ENCODE measurements around the gene ACYP1.

The ACYP1 gene

DNA sequence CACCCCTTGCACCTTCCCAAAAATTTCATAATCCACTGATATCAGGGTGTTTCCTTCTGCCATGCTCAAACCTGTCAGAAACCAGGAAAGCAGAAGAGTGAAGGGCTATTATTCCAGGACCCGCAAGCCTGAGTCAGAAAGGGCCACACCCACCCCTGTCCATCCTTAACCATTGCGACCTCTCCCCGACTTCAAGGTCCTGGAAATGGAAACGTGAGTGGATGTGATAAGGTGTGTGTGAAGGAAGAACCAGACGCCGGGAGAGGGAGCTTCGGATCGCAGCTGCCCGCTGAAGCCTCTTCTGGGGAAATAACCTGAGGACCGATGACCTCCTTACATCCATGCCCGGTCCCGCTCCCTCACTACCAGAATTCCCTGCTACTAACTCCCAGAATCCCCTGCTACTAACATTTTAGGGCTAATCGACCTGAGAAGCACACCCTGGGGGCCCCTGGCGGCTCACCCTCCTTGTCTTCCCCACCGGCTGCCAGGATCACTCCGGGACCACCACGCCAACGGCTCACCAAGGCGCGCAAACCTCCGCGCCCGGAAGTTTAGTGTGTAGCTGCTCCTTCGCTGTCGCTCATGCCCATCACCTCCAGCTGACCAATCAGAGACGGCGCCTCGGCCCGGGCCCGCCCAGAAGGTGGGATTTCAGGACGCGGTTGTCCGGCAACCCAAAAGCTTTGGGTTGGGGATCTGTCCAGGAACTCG, at the start of gene ACYP1:
Gene ACYP1, minus strand, starts transcription at position 534 of the 714 bp plus-strand sequence. Its CDS starts 471 bp downstream, at position 63.
- no peaks in the 10 kb centered on the region for H3K27me3 ChIP-seq (ENCODE audit: insufficient read depth, low read length, poor library complexity)
- H3K27ac ChIP-seq (ENCODE audit: low read length), result peak within 1 kb of the TSS; percentile 89
- peaks cover 26% of the 10 kb centered on the region for H3K4me1 ChIP-seq (ENCODE audit: insufficient read depth, low read length)
- peak within 1 kb of the TSS; percentile 74 for H3K9ac ChIP-seq (ENCODE audit: low read depth, low read length)
- peak within 1 kb of the TSS; percentile 93 for H2AFZ ChIP-seq (ENCODE audit: low read depth, low read length)
- ATAC-seq (ENCODE audit: insufficient read depth, low read depth), result peak; percentile 100
- no peaks in the 10 kb centered on the region for H4K20me1 ChIP-seq (ENCODE audit: insufficient read depth, low read length)
- H3K36me3 ChIP-seq (ENCODE audit: insufficient read depth, low read length), result peaks cover 21% of the 10 kb centered on the region
- H3K4me2 ChIP-seq (ENCODE audit: insufficient read depth, low read length), result peak within 1 kb of the TSS; percentile 77
- TF ChIP-seq, protein P1, sequence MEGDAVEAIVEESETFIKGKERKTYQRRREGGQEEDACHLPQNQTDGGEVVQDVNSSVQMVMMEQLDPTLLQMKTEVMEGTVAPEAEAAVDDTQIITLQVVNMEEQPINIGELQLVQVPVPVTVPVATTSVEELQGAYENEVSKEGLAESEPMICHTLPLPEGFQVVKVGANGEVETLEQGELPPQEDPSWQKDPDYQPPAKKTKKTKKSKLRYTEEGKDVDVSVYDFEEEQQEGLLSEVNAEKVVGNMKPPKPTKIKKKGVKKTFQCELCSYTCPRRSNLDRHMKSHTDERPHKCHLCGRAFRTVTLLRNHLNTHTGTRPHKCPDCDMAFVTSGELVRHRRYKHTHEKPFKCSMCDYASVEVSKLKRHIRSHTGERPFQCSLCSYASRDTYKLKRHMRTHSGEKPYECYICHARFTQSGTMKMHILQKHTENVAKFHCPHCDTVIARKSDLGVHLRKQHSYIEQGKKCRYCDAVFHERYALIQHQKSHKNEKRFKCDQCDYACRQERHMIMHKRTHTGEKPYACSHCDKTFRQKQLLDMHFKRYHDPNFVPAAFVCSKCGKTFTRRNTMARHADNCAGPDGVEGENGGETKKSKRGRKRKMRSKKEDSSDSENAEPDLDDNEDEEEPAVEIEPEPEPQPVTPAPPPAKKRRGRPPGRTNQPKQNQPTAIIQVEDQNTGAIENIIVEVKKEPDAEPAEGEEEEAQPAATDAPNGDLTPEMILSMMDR (IDR thresholded peaks at IDR 0.05; ENCODE audit: borderline replicate concordance, extremely low read depth, low read length, poor library complexity, severe bottlenecking), result no peak
- TF ChIP-seq EZH2 (IDR thresholded peaks at IDR 0.05; ENCODE audit: borderline replicate concordance, low read depth, low read length, severe bottlenecking), result no peak
- peak; percentile 95 for DNase-seq
- peaks cover 41% of the 10 kb centered on the region for H3K79me2 ChIP-seq (ENCODE audit: insufficient read depth, low read length)
- H3K9me3 ChIP-seq (ENCODE audit: insufficient read depth, low read length, severe bottlenecking), result no peaks in the 10 kb centered on the region
- peak within 1 kb of the TSS; percentile 59 to 91 for H3K4me3 ChIP-seq (ENCODE audit: low read depth in 1 of 2, low read length in 2 of 2)

DNA sequence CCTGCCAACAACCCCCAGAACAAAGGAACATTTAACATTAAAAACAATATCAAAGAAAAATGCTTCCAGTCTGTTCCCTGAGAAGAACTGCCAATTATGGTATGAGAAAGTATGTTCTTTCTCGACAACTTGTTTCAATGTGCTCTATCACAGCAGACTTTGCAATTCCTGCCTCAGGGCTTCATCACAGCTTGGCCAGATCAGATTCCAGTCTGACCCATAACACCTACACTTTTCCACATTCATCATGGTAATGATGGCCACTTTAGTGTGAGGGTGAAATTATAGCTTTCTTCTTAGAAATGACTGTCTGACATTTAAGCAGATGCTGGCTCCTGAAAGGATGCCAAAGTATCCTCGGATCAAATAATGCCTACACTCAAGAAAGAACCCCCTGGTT, 46.1 kb upstream of the ACYP1 start:
- no peaks in the 10 kb centered on the region for H3K4me1 ChIP-seq (ENCODE audit: insufficient read depth, low read length)
- H3K9ac ChIP-seq (ENCODE audit: low read depth, low read length), result no peak overlapping the region
- no peaks in the 10 kb centered on the region for H3K27me3 ChIP-seq (ENCODE audit: insufficient read depth, low read length, poor library complexity)
- DNase-seq (no peak), ATAC-seq (ENCODE audit: insufficient read depth, low read depth) (no peak)
- H3K36me3 ChIP-seq (ENCODE audit: insufficient read depth, low read length), result peaks cover 92% of the 10 kb centered on the region
- no peak overlapping the region for H3K4me3 ChIP-seq (ENCODE audit: low read depth in 1 of 2, low read length in 2 of 2)
- H2AFZ ChIP-seq (ENCODE audit: low read depth, low read length), result no peak overlapping the region
- no peak overlapping the region for H3K27ac ChIP-seq (ENCODE audit: low read length)
- H3K79me2 ChIP-seq (ENCODE audit: insufficient read depth, low read length), result no peaks in the 10 kb centered on the region
- no peak overlapping the region for H3K4me2 ChIP-seq (ENCODE audit: insufficient read depth, low read length)
- no peak for TF ChIP-seq EZH2 (IDR thresholded peaks at IDR 0.05; ENCODE audit: borderline replicate concordance, low read depth, low read length, severe bottlenecking)
- TF ChIP-seq, protein P1 (IDR thresholded peaks at IDR 0.05; ENCODE audit: borderline replicate concordance, extremely low read depth, low read length, poor library complexity, severe bottlenecking), result no peak
- no peaks in the 10 kb centered on the region for H3K9me3 ChIP-seq (ENCODE audit: insufficient read depth, low read length, severe bottlenecking)
- no peaks in the 10 kb centered on the region for H4K20me1 ChIP-seq (ENCODE audit: insufficient read depth, low read length)

GRCh38 chr14:75107186-75107585, 43.4 kb upstream of the ACYP1 start:
- Histone ChIP-seq H3K36me3 (ENCODE audit: insufficient read depth, low read length) (peaks cover 75% of the 10 kb centered on the region), H2AFZ (ENCODE audit: low read depth, low read length) (no peak overlapping the region), H3K27me3 (ENCODE audit: insufficient read depth, low read length, poor library complexity) (no peaks in the 10 kb centered on the region), H3K4me1 (ENCODE audit: insufficient read depth, low read length) (no peaks in the 10 kb centered on the region), H3K27ac (ENCODE audit: low read length) (no peak overlapping the region), H3K9me3 (ENCODE audit: insufficient read depth, low read length, severe bottlenecking) (no peaks in the 10 kb centered on the region), H3K4me3 (ENCODE audit: low read depth in 1 of 2, low read length in 2 of 2) (no peak overlapping the region), H3K79me2 (ENCODE audit: insufficient read depth, low read length) (no peaks in the 10 kb centered on the region), H4K20me1 (ENCODE audit: insufficient read depth, low read length) (no peaks in the 10 kb centered on the region), H3K9ac (ENCODE audit: low read depth, low read length) (no peak overlapping the region), H3K4me2 (ENCODE audit: insufficient read depth, low read length) (no peak overlapping the region)
- no peak for ATAC-seq (ENCODE audit: insufficient read depth, low read depth)
- TF ChIP-seq, protein P1 (IDR thresholded peaks at IDR 0.05; ENCODE audit: borderline replicate concordance, extremely low read depth, low read length, poor library complexity, severe bottlenecking), result no peak
- TF ChIP-seq EZH2 (IDR thresholded peaks at IDR 0.05; ENCODE audit: borderline replicate concordance, low read depth, low read length, severe bottlenecking), result no peak
- DNase-seq, result no peak

All from DND-41 (cell line).